ENCODE measurements around the gene XRCC2. TPM values are rescaled to one million over a fixed set of nuclear protein-coding genes. Genes with fewer than 3 reads are reported as not detected.
"Not testable (repeated sequence)": the region's sequence is repeated elsewhere in the genome, so short reads cannot be mapped to it uniquely, and the experiment has no call there.

The XRCC2 gene
- total RNA-seq, 1 donor from 2014 or later = 14.5 TPM

DNA sequence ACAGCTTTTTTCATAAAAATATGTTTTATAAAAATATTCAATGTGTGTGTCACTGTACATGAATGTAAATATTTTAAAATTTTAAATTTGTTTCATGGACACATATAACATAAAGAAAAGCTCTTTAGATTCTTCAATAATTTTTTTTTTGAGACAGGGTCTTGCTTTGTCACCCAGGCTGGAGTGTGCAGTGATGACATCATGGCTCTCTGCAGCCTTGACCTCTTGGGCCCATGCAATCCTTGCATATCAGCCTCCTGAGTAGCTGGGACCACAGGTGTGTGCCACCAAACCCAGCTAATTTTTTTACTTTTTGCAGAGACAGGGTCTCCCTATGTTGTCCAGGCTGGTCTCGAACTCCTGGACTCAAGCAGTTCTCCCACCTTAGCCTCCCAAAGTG lies 9.9 kb downstream of the XRCC2 start:
- intact Hi-C loops (cut with micrococcal nuclease) = no loop called here

GRCh38 chr7:152664636-152665035 lies 11.3 kb downstream of the XRCC2 start:
- intact Hi-C loops (cut with micrococcal nuclease) = no loop called here

DNA sequence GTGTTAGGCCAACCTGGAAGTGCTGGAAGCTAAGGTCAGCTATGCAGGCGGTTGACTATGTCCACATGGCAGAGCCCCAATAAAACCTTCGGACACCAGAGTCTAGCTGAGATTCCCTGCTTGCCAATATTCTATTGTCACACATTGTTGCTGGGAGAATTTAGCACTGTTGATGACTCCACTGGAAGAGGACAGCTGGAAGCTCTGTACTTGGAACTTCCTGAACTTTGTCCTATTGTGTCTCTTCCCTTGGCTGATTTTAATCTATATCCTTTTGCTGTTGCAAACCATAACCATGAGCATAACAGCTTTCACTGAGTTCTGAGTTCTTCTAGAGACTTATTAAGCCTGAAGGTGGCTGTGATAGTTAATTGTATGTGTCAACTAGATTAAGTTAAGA lies 12.0 kb downstream of the XRCC2 start:
- intact Hi-C loops (cut with micrococcal nuclease) = no loop called here

- intact Hi-C loops (cut with micrococcal nuclease) = no loop called here
Observed at GRCh38 chr7:152663148-152663740, 12.7 kb downstream of the XRCC2 start.

DNA sequence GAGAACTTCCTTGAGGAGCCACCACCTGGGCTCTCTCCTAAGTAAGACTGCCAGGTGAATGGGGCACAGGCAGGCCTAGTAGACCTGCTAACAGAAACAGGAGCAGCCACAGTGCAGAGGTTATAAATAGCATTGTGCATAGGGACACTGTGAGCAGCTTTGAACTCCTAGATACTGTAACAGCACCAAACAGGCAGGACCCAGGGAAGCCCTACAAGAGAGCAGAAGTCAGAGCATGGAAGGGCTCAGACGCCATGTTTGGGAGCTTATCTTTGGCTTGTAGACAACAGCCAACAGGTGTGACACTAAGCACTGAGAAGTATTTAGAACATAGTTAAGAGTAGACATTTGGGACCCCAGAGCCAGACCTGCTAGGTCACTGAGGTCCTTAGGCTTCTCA lies 14.5 kb downstream of the XRCC2 start:
- intact Hi-C loops (cut with micrococcal nuclease) = no loop called here

DNA sequence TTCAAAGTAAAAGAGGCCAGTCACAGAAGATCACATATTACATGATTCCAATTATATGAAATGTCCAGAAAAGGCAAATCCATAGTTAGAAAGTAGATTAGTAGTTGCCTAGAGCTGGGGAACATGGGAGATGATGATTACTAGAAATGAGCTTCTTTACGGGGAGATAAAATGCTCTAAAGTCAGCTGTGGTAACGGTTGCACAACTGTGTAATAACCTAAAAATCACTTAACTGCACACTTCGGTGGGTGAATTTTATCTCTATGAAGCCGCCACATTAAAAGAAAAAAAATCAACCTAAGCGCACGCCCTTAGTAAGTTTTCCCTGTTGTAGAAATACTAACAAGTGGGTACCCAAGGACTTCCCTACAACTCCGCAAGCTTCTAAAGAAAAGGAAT lies 15.9 kb downstream of the XRCC2 start:
- intact Hi-C loops (cut with micrococcal nuclease) = no loop called here

DNA sequence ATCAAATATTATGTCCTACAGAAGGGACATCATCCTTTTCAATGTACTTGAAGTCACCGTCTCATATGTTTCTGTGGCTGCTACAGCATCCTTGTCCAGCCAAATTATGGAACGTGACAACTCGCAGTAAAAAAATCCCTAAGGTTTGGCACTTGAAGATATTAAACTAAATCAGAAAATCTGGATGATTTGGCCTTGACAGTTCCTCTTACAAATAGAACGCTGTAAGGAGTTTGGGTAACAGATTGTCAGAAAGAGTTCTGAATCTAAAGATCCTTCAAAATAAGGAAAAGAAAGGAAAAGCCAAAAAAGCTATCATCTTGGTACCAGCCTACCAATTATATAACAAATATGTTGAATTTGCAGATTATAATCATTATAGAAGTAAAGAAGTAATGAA lies 21.0 kb downstream of the XRCC2 start:
- intact Hi-C loops (cut with micrococcal nuclease) = no loop called here

DNA sequence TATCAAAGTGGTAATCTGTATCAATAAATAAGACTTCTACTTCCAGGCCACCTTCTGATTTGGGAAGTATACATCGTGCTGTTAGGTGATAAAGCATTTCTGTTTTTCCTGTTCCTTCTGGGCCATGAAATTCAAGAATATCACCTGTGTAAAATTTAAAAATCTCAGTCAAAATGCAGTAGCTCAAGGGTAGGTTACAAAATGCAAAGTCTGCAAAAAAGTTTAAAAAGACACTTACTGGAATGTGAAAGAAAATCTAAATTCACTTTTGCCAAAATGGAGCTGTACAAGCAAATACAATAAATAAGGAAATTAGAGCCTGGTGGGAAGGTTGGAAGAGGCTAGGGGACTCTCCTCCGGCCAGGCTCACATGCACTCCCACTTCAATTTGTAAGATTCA lies 26.7 kb downstream of the XRCC2 start:
- intact Hi-C loops (cut with micrococcal nuclease) = no loop called here

GRCh38 chr7:152647009-152647408 lies 28.9 kb downstream of the XRCC2 start:
- intact Hi-C loops (cut with micrococcal nuclease) = no loop called here

GRCh38 chr7:152646579-152646978 lies 29.4 kb downstream of the XRCC2 start:
- intact Hi-C loops (cut with micrococcal nuclease) = not testable (repeated sequence)

- intact Hi-C loops (cut with micrococcal nuclease) = no loop called here
Observed at GRCh38 chr7:152643979-152644559, 31.9 kb downstream of the XRCC2 start.

DNA sequence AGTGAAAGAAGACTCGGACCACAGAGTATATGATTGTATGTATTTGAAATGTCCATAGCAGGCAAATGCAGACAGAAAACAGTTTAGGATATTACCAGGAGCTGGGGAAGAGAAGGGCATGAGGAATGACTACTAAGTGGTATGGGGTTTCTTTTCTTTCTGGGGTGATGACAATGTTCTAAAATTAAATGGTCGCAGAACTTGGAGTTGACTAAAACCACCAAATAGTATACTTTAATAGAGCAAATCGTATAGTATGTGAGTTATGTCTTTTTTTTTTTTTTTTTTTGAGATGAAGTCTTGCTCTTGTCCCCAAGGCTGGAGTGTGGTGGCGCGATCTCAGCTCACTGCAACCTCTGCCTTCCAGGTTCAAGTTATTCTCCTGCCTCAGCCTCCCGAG lies 34.6 kb downstream of the XRCC2 start:
- intact Hi-C loops (cut with micrococcal nuclease) = no loop called here

GRCh38 chr7:152640829-152641228 lies 35.1 kb downstream of the XRCC2 start:
- intact Hi-C loops (cut with micrococcal nuclease) = no loop called here

DNA sequence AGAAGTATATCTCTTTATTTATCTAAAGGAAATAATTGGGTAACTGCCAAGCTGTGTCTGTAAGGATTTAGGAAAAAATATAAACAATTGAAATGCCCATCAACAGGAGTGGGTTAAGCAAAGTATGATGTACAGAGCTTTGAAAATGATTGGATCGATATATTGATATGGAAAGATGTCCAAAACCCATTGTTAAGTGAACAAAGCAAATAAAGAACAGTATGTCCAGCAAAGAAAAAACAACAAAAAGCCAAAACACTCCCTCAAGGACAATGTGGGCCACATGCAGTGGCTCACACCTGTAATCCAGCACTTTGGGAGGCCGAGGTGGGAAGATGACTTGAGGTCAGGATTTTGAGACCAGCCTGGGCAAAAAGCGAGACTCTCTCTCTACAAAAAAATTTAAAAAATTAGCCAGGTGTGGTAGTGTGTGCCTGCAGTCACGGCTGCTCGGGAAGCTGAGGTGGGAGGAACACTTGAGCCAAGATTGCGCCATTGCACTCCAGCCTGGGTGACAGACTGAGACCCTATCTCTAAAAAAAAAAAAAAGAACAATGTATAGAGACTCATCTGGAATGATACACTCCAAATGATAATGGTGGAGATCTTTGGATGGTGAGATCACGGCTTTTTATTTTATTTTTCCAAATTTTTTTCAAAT lies 37.9 kb downstream of the XRCC2 start:
- intact Hi-C loops (cut with micrococcal nuclease) = no loop called here

- intact Hi-C loops (cut with micrococcal nuclease) = no loop called here
Observed at GRCh38 chr7:152637161-152637560, 38.8 kb downstream of the XRCC2 start.

GRCh38 chr7:152636441-152636840 lies 39.5 kb downstream of the XRCC2 start:
- intact Hi-C loops (cut with micrococcal nuclease) = no loop called here

- intact Hi-C loops (cut with micrococcal nuclease) = no loop called here
Observed at GRCh38 chr7:152633504-152633903, 42.4 kb downstream of the XRCC2 start.

- intact Hi-C loops (cut with micrococcal nuclease) = no loop called here
Observed at GRCh38 chr7:152633072-152633471, 42.9 kb downstream of the XRCC2 start.

GRCh38 chr7:152628772-152629171 lies 47.2 kb downstream of the XRCC2 start:
- intact Hi-C loops (cut with micrococcal nuclease) = not testable (repeated sequence)

GRCh38 chr7:152624228-152624627 lies 51.7 kb downstream of the XRCC2 start:
- intact Hi-C loops (cut with micrococcal nuclease) = no loop called here

GRCh38 chr7:152621426-152621825 lies 54.5 kb downstream of the XRCC2 start:
- intact Hi-C loops (cut with micrococcal nuclease) = no loop called here

DNA sequence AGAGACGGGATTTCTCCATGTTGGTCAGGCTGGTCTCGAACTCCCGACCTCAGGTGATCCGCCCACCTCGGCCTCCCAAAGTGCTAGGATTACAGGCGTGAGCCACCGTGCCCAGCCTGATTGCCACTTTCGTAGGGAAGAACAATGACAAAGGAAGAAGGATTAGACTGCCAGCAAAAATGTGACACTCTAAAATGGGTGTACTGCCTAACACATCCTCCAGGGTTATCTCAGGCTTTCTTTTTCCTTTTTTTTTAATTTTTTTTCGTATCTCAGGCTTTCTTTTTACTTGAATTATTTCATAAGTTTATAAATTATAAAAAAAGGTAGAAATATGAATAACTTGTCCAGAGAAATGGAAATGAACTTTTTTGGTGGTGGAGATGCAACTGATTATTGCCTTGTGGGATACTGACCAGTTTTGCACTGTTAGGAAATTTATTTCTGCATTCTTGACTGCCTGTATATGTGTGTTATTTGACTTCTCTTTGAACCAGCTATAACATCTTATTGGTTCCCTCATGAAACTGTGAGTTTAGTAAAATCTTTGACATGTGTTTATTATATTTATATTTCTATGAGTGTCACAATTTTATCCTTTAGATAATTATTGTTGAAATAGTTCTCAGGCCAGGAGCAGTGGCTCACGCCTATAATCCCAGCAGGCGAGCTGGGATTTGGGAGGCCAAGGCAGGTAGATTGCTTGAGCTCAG lies 56.8 kb downstream of the XRCC2 start:
- intact Hi-C loops (cut with micrococcal nuclease) = no loop called here
